ENCODE measurements around the gene CDV3.
"Not testable (repeated sequence)": the region's sequence is repeated elsewhere in the genome, so short reads cannot be mapped to it uniquely, and the experiment has no call there.

DNA sequence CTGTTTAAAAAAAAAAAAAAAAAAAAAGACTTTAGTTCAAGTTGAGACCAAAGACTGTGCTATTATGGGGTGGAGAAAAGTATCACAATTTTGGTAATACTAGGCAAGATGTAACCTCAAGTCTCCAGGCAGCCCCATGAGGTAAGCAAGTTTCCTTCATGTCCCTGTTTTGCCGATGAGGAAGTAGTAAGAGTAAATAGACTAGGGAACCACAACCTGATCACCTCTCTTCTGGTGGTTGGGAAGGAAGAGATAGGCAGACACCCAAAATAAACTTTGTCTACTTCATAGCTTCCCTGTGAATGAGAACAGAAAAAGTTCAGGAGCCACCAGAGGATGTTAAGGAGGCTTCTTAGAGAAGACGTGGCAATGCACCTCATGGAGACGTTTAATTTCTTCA, 49.7 kb upstream of the CDV3 start:
- not testable (repeated sequence) for TF ChIP-seq POLR2A (IDR thresholded peaks at IDR 0.05); CTCF (IDR thresholded peaks at IDR 0.05 in 8 of 11, conservative IDR thresholded peaks at IDR 0.05 in 3 of 11)

Measured in spleen (tissue), 7 donors.